ENCODE data around the gene TCEAL9.

TCEAL9 gene

DNA sequence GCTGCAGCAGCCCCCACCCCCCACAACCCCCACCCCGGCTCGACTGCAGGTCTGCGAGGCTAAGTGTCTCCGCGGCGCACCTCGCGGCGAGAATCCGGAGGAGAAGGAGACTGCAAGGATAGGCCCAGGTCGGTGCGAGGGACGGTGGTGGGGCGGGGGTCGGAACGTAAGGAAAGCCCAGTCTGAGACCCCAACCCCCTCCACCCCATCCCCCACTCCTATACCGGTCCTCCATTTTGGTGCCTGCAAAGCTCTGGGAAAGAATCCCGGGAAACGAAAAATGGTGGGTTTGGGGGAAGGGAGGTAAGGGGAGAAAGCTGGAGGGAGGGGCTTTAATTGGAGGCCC is 20.6 kb downstream of the TCEAL9 start:
- H3K9ac ChIP-seq (ENCODE audit: low read depth, low read length, poor library complexity, severe bottlenecking) = peak overlapping the region; percentile 84
- peak overlapping the region; percentile 87 for H3K4me3 ChIP-seq (ENCODE audit: low read length, poor library complexity, severe bottlenecking)
- H3K9me2 ChIP-seq (replicated peaks; ENCODE audit: low read depth, low read length) = no peaks in the 10 kb centered on the region
- H2AFZ ChIP-seq (ENCODE audit: low read length) = peak overlapping the region; percentile 60; the same call in 1 of the 2 replicates
- no peaks in the 10 kb centered on the region for H3K9me3 ChIP-seq (ENCODE audit: insufficient read depth, low read depth, low read length)
- peaks cover 18% of the 10 kb centered on the region; the same call in 1 of the 2 replicates for H3K79me2 ChIP-seq (ENCODE audit: insufficient read depth, low read length)
- H3K36me3 ChIP-seq (ENCODE audit: insufficient read depth, low read length) = no peaks in the 10 kb centered on the region
- H3F3A ChIP-seq (ENCODE audit: low read depth) = no peaks in the 10 kb centered on the region
- H3K4me2 ChIP-seq (ENCODE audit: low read depth, low read length, poor library complexity, severe bottlenecking) = peak overlapping the region; percentile 89
- no peaks in the 10 kb centered on the region for H4K20me1 ChIP-seq (ENCODE audit: insufficient read depth, low read length, poor library complexity, severe bottlenecking)
- no peaks in the 10 kb centered on the region for H3K27me3 ChIP-seq (ENCODE audit: insufficient read depth, low read length, poor library complexity, severe bottlenecking)
- TF ChIP-seq, protein P1, sequence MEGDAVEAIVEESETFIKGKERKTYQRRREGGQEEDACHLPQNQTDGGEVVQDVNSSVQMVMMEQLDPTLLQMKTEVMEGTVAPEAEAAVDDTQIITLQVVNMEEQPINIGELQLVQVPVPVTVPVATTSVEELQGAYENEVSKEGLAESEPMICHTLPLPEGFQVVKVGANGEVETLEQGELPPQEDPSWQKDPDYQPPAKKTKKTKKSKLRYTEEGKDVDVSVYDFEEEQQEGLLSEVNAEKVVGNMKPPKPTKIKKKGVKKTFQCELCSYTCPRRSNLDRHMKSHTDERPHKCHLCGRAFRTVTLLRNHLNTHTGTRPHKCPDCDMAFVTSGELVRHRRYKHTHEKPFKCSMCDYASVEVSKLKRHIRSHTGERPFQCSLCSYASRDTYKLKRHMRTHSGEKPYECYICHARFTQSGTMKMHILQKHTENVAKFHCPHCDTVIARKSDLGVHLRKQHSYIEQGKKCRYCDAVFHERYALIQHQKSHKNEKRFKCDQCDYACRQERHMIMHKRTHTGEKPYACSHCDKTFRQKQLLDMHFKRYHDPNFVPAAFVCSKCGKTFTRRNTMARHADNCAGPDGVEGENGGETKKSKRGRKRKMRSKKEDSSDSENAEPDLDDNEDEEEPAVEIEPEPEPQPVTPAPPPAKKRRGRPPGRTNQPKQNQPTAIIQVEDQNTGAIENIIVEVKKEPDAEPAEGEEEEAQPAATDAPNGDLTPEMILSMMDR (conservative IDR thresholded peaks at IDR 0.05; ENCODE audit: low read length) = no peak
- TF ChIP-seq EZH2phosphoT487 (IDR thresholded peaks at IDR 0.05; ENCODE audit: borderline replicate concordance) = no peak
- H3K4me1 ChIP-seq (ENCODE audit: insufficient read depth, low read length, poor library complexity, severe bottlenecking) = peaks cover 9% of the 10 kb centered on the region

DNA sequence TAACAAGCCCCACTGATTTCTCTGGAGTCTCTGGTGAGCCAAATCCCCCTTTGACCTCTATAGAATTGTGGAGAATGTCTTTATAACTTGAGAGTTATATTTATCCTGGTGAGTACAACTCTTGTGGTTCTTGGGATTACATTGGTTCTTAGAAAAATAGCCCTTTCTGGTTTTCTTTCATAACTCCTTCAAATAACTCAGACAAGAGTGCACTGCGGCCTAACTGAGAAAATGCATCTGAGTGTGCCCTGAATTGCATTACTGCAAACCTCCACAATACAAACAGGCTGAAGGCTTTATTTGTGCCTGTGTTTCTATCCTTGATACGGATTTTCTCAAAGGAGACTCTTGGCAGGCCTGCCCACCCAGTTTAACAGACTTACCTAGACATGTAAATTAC is 22.7 kb downstream of the TCEAL9 start:
- no peaks in the 10 kb centered on the region for H3K27me3 ChIP-seq (ENCODE audit: insufficient read depth, low read length, poor library complexity, severe bottlenecking)
- H3K36me3 ChIP-seq (ENCODE audit: insufficient read depth, low read length) = no peaks in the 10 kb centered on the region
- peaks cover 18% of the 10 kb centered on the region; the same call in 1 of the 2 replicates for H3K79me2 ChIP-seq (ENCODE audit: insufficient read depth, low read length)
- peak overlapping the region; percentile 89 for H3K4me2 ChIP-seq (ENCODE audit: low read depth, low read length, poor library complexity, severe bottlenecking)
- H3K4me3 ChIP-seq (ENCODE audit: low read length, poor library complexity, severe bottlenecking) = peak overlapping the region; percentile 17
- no peak overlapping the region for H3K9ac ChIP-seq (ENCODE audit: low read depth, low read length, poor library complexity, severe bottlenecking)
- no peaks in the 10 kb centered on the region for H3F3A ChIP-seq (ENCODE audit: low read depth)
- peaks cover 9% of the 10 kb centered on the region for H3K4me1 ChIP-seq (ENCODE audit: insufficient read depth, low read length, poor library complexity, severe bottlenecking)
- H2AFZ ChIP-seq (ENCODE audit: low read length) = no peak overlapping the region
- no peaks in the 10 kb centered on the region for H3K9me2 ChIP-seq (replicated peaks; ENCODE audit: low read depth, low read length)
- no peaks in the 10 kb centered on the region for H4K20me1 ChIP-seq (ENCODE audit: insufficient read depth, low read length, poor library complexity, severe bottlenecking)
- no peak for TF ChIP-seq EZH2phosphoT487 (IDR thresholded peaks at IDR 0.05; ENCODE audit: borderline replicate concordance)
- TF ChIP-seq, protein P1 (conservative IDR thresholded peaks at IDR 0.05; ENCODE audit: low read length) = no peak
- no peaks in the 10 kb centered on the region for H3K9me3 ChIP-seq (ENCODE audit: insufficient read depth, low read depth, low read length)

DNA sequence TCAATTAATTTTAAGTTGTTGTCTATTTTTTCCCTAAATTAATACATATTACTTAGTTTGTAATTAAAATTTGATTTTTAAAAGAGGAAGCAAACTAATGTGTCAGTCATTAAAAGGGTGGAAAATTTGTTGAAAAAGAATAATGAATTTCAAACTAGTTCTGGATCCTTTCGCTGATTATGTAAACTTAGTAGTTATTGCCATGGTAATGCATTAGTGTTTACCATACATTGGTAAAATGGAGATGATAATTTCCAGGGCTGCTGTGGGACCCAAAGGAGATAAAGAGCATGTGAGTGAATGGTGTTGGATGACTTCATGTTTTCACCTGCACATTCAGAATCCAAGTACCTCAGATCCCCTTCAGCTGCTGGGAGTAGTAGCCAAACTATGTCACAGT is 26.6 kb downstream of the TCEAL9 start:
- Histone ChIP-seq H3K36me3 (ENCODE audit: insufficient read depth, low read length) (no peaks in the 10 kb centered on the region), H2AFZ (ENCODE audit: low read length) (no peak overlapping the region), H3K9me2 (replicated peaks; ENCODE audit: low read depth, low read length) (no peaks in the 10 kb centered on the region), H3K4me2 (ENCODE audit: low read depth, low read length, poor library complexity, severe bottlenecking) (no peak overlapping the region), H3K79me2 (ENCODE audit: insufficient read depth, low read length) (peaks cover 8% of the 10 kb centered on the region; the same call in 1 of the 2 replicates), H3K9ac (ENCODE audit: low read depth, low read length, poor library complexity, severe bottlenecking) (no peak overlapping the region), H3F3A (ENCODE audit: low read depth) (no peaks in the 10 kb centered on the region), H3K4me1 (ENCODE audit: insufficient read depth, low read length, poor library complexity, severe bottlenecking) (peaks cover 1% of the 10 kb centered on the region), H3K9me3 (ENCODE audit: insufficient read depth, low read depth, low read length) (no peaks in the 10 kb centered on the region), H3K27me3 (ENCODE audit: insufficient read depth, low read length, poor library complexity, severe bottlenecking) (no peaks in the 10 kb centered on the region), H3K4me3 (ENCODE audit: low read length, poor library complexity, severe bottlenecking) (no peak overlapping the region), H4K20me1 (ENCODE audit: insufficient read depth, low read length, poor library complexity, severe bottlenecking) (no peaks in the 10 kb centered on the region)
- TF ChIP-seq EZH2phosphoT487 (IDR thresholded peaks at IDR 0.05; ENCODE audit: borderline replicate concordance) = no peak
- TF ChIP-seq, protein P1 (conservative IDR thresholded peaks at IDR 0.05; ENCODE audit: low read length) = no peak

Data from Loucy (cell line).